ENCODE data around the gene WDR13. TPM values are rescaled to one million over a fixed set of nuclear protein-coding genes. Genes with fewer than 3 reads are reported as not detected.

WDR13 gene
- total RNA-seq, 4 donors from 2014 or later, result 50.5 to 86.6 (median 68.5) TPM

DNA sequence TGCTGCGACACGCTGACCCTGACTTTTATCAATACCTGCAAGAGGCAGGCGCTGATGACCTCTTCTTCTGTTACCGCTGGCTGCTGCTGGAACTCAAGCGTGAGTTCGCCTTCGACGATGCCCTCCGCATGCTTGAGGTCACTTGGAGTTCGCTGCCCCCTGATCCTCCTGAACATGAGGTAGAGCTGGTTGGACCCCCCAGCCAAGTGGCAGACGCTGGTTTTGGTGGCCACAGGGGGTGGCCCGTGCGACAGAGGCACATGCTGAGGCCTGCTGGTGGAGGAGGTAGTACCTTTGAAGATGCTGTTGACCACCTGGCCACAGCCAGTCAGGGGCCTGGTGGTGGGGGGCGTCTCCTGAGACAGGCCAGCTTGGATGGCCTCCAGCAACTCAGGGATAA, 37.2 kb upstream of the WDR13 start:
- TF ChIP-seq, protein P1, sequence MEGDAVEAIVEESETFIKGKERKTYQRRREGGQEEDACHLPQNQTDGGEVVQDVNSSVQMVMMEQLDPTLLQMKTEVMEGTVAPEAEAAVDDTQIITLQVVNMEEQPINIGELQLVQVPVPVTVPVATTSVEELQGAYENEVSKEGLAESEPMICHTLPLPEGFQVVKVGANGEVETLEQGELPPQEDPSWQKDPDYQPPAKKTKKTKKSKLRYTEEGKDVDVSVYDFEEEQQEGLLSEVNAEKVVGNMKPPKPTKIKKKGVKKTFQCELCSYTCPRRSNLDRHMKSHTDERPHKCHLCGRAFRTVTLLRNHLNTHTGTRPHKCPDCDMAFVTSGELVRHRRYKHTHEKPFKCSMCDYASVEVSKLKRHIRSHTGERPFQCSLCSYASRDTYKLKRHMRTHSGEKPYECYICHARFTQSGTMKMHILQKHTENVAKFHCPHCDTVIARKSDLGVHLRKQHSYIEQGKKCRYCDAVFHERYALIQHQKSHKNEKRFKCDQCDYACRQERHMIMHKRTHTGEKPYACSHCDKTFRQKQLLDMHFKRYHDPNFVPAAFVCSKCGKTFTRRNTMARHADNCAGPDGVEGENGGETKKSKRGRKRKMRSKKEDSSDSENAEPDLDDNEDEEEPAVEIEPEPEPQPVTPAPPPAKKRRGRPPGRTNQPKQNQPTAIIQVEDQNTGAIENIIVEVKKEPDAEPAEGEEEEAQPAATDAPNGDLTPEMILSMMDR (IDR thresholded peaks at IDR 0.05), result no peak
- no peak for TF ChIP-seq POLR2A (IDR thresholded peaks at IDR 0.05)
- Histone ChIP-seq H3K9me3 (no peaks in the 10 kb centered on the region), H3K4me1 (peaks cover 0 to 9% (median 0%) of the 10 kb centered on the region in 3 donors), H3K4me3 (no peak overlapping the region), H3K36me3 (peaks cover 5 to 83% (median 13%) of the 10 kb centered on the region in 3 donors), H3K27ac (no peak overlapping the region), H3K27me3 (no peaks in the 10 kb centered on the region)
- intact Hi-C loops (cut with DNase I), result no loop called here
- 91 to 100% methylated on average over 3 to 13 of the region's 14 CpGs for WGBS, 2 donors
- DNase-seq, result no peak

DNA sequence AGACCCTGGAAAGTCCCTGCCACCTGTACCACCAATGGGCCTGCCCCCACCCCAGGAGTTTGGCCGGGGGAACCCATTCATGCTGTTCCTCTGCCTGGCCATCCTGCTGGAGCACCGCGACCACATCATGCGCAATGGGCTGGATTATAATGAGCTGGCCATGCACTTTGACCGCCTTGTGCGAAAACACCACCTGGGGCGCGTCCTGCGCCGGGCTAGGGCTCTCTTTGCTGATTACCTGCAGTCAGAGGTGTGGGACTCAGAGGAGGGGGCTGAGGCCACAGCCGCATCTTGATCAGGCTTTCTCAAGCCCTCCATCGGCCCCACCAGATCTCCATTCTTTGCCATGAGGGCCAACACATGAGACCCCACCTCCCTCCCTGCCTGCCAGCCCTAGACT, 36.6 kb upstream of the WDR13 start:
- intact Hi-C loops (cut with DNase I), result no loop called here
- no peak for TF ChIP-seq POLR2A (IDR thresholded peaks at IDR 0.05)
- TF ChIP-seq, protein P1 (IDR thresholded peaks at IDR 0.05), result no peak
- Histone ChIP-seq H3K27me3 (no peaks in the 10 kb centered on the region), H3K36me3 (peaks cover 5 to 76% (median 13%) of the 10 kb centered on the region in 3 donors), H3K4me3 (no peak overlapping the region), H3K27ac (no peak overlapping the region), H3K4me1 (peaks cover 0 to 9% (median 0%) of the 10 kb centered on the region in 3 donors), H3K9me3 (no peaks in the 10 kb centered on the region)
- 92% methylated on average over 2 of the region's 12 CpGs; no CpG with 5 or more reads in 1 of the 2 donors for WGBS, 2 donors
- no peak for DNase-seq

DNA sequence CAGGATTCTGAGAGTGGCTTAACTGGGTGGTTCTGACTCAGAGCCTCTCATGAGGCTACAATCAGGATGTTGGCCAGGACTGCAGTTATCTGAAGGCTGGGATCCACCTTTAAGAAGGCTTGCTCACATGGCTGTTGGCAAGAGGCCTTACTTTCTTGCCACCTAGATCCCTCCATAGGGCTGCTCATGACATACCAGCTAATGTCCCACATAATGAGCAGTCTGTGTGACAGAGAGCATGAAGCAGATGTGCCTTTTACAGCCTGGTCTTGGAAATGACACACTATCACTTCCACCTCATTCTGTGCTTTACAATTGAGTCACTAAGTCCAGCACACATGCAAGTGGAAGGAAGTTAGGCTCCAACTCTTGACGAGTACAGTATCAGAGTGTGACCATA, 27.3 kb upstream of the WDR13 start:
- no peaks in the 10 kb centered on the region for H3K27me3 ChIP-seq
- TF ChIP-seq, protein P1 (IDR thresholded peaks at IDR 0.05), result no peak
- TF ChIP-seq POLR2A (IDR thresholded peaks at IDR 0.05), result no peak
- H3K4me1 ChIP-seq, result peaks cover 0 to under 1% (median 0%) of the 10 kb centered on the region in 3 donors
- H3K27ac ChIP-seq, result peak overlapping the region in 1 of 4 donors; percentile 33
- DNase-seq, result no peak
- intact Hi-C loops (cut with DNase I), result no loop called here
- no peaks in the 10 kb centered on the region for H3K9me3 ChIP-seq
- H3K36me3 ChIP-seq, result peaks cover 0 to under 1% (median 0%) of the 10 kb centered on the region in 3 donors
- H3K4me3 ChIP-seq, result no peak overlapping the region
- 17 to 50% methylated on average over 1 of the region's 1 CpG for WGBS, 2 donors

DNA sequence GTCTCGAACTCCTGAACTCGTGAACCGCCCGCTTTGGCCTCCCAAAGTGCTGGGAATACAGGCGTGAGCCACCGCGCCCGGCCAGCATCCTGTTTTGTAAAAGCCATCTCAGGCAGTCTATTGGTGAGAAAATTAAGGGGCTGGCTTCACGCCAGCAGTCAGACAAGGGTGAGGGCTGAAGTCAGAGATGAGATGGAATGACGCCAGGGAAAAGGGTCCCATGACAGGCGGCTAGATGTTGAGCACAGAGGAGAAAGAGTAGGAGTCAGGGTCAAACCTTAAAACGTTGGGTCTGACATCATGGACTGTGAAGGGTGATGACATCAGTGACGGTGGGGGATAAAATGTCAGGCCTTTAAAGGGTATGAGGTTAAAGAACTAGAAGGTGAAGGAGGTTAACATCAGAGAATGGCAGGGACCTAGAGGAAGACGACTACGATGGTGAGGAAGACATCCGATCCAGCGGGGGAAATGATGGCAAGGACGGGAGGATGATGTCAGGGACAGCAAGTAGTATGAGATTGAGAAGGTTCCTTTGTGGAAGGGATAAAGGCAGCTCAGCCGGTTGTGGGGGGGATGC, 23.5 kb upstream of the WDR13 start:
- DNase-seq, result no peak
- WGBS, 2 donors, result 1 to 47% methylated on average over 9 to 11 of the region's 19 CpGs
- Histone ChIP-seq H3K4me1 (peaks cover 3 to 39% (median 11%) of the 10 kb centered on the region in 3 donors), H3K4me3 (peak overlapping the region; percentile 64 to 83 (median 74)), H3K27me3 (no peaks in the 10 kb centered on the region), H3K27ac (peak overlapping the region; percentile 97 to 99 (median 99)), H3K36me3 (peaks cover 0 to 37% (median 12%) of the 10 kb centered on the region in 3 donors), H3K9me3 (no peaks in the 10 kb centered on the region)
- intact Hi-C loops (cut with DNase I), result no loop called here
- TF ChIP-seq, protein P1 (IDR thresholded peaks at IDR 0.05), result no peak
- no peak for TF ChIP-seq POLR2A (IDR thresholded peaks at IDR 0.05)
